Suprapubic skin (tissue), 4 donors: ENCODE data around the gene SLC16A1.

Experiments used
- EP300 ChIP-seq: sonication (generic); formaldehyde crosslinking; IDR thresholded peaks from one replicate; pipeline ENCODE4 v1.6.1; 2017; ENCODE audit warnings: antibody characterized with exemption
- POLR2A ChIP-seq, 2 donors: fragments of 450-650 bp; IDR thresholded peaks; one replicate each; pipeline ENCODE4 v1.6.1; 2017; ENCODE audit warnings: antibody characterized with exemption in 2 of 2, mild to moderate bottlenecking in 2 of 2, moderate library complexity in 2 of 2
- POLR2AphosphoS5 ChIP-seq, 3 donors: sonication (generic); formaldehyde crosslinking; IDR thresholded peaks; one replicate each; pipeline ENCODE4 v1.6.1; 2017; ENCODE audit warnings: antibody characterized with exemption in 3 of 3
- TF ChIP-seq, protein P1 (sequence below), 2 donors: fragments of 200-600 bp in 1 of 2; fragments of 450-650 bp in 1 of 2; sonication (generic) in 1 of 2; IDR thresholded peaks; one replicate each; pipeline ENCODE4 v1.5.1; 2016 to 2019; ENCODE audit warnings: antibody characterized with exemption in 2 of 2, mild to moderate bottlenecking in 1 of 2, moderate library complexity in 1 of 2

GRCh38 chr1:112946683-112947082, 9.3 kb downstream of the SLC16A1 start:
- TF ChIP-seq, protein P1, sequence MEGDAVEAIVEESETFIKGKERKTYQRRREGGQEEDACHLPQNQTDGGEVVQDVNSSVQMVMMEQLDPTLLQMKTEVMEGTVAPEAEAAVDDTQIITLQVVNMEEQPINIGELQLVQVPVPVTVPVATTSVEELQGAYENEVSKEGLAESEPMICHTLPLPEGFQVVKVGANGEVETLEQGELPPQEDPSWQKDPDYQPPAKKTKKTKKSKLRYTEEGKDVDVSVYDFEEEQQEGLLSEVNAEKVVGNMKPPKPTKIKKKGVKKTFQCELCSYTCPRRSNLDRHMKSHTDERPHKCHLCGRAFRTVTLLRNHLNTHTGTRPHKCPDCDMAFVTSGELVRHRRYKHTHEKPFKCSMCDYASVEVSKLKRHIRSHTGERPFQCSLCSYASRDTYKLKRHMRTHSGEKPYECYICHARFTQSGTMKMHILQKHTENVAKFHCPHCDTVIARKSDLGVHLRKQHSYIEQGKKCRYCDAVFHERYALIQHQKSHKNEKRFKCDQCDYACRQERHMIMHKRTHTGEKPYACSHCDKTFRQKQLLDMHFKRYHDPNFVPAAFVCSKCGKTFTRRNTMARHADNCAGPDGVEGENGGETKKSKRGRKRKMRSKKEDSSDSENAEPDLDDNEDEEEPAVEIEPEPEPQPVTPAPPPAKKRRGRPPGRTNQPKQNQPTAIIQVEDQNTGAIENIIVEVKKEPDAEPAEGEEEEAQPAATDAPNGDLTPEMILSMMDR (IDR thresholded peaks at IDR 0.05): no peak
- no peak for TF ChIP-seq POLR2A (IDR thresholded peaks at IDR 0.05)
- TF ChIP-seq EP300: no peak
- TF ChIP-seq POLR2AphosphoS5 (IDR thresholded peaks at IDR 0.05): no peak
